Lower leg skin (tissue), 3 donors: Measurements from ENCODE around the gene NR6A1.

Source experiments
- POLR2A ChIP-seq, 2 donors: fragments of 450-650 bp; IDR thresholded peaks; one replicate each; pipeline ENCODE4 v1.6.1; 2016 to 2017; ENCODE audit warnings: antibody characterized with exemption in 2 of 2, mild to moderate bottlenecking in 1 of 2, moderate library complexity in 1 of 2
- TF ChIP-seq, protein P1 (sequence below), 3 donors: fragments of 450-650 bp; IDR thresholded peaks; one replicate each; pipeline ENCODE4 v1.5.1; 2016; ENCODE audit warnings: antibody characterized with exemption in 3 of 3, mild to moderate bottlenecking in 3 of 3, moderate library complexity in 2 of 3

DNA sequence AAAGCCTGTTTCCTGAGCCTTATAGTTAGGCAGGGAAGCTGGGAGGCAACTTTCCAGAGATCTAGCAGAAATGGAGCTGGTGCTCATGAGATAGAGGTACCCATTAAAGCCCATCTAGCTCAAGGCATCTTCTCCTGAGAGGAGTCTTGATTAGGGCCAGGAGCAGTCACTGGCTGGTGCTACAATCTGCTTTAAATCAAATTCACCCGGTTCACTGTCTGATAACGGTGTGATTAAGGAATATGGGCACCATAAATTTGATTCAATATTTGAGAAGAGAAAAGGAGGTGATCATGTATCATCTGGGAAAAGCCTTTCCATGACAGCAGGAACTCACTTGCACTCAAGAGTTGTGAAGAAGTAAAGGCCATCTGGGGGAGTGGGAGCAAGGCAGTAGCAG is 240.0 kb downstream of the NR6A1 start:
- TF ChIP-seq, protein P1, sequence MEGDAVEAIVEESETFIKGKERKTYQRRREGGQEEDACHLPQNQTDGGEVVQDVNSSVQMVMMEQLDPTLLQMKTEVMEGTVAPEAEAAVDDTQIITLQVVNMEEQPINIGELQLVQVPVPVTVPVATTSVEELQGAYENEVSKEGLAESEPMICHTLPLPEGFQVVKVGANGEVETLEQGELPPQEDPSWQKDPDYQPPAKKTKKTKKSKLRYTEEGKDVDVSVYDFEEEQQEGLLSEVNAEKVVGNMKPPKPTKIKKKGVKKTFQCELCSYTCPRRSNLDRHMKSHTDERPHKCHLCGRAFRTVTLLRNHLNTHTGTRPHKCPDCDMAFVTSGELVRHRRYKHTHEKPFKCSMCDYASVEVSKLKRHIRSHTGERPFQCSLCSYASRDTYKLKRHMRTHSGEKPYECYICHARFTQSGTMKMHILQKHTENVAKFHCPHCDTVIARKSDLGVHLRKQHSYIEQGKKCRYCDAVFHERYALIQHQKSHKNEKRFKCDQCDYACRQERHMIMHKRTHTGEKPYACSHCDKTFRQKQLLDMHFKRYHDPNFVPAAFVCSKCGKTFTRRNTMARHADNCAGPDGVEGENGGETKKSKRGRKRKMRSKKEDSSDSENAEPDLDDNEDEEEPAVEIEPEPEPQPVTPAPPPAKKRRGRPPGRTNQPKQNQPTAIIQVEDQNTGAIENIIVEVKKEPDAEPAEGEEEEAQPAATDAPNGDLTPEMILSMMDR (IDR thresholded peaks at IDR 0.05) = no peak
- no peak for TF ChIP-seq POLR2A (IDR thresholded peaks at IDR 0.05)
